ENCODE data around the gene EID2. TPM values are rescaled to one million over a fixed set of nuclear protein-coding genes. Genes with fewer than 3 reads are reported as not detected.
A peak's percentile ranks its signal among the peaks of the same experiment; 100 is the strongest.

The EID2 gene
- total and polyA plus RNA-seq, 2 donors (not counting 3 experiments of a cell fraction or from before 2014, with no cell fraction given): 6.6 to 17.4 TPM

- Histone ChIP-seq H3K9me1 (replicated peaks; ENCODE audit: control insufficient read depth, extremely low read depth, insufficient read depth, low read length) (no peaks in the 10 kb centered on the region), H3K9me3 (replicated peaks; ENCODE audit: control insufficient read depth, insufficient read depth, low read length) (no peaks in the 10 kb centered on the region), H3K36me3 (ENCODE audit: control insufficient read depth in 2 of 2, extremely low read depth in 1 of 2, insufficient read depth in 2 of 2, low read length in 2 of 2) (no peaks in the 10 kb centered on the region), H3K4me2 (ENCODE audit: insufficient read depth, low read length) (peak overlapping the region; percentile 61), H3K79me2 (ENCODE audit: control insufficient read depth, insufficient read depth, low read length) (no peaks in the 10 kb centered on the region), H4K20me1 (replicated peaks; ENCODE audit: control insufficient read depth, extremely low read depth, insufficient read depth, low read length) (no peaks in the 10 kb centered on the region), H3K9ac (replicated peaks; ENCODE audit: extremely low read depth, insufficient read depth, low read length) (no peak overlapping the region), H3K27me3 (ENCODE audit: control insufficient read depth in 2 of 2, insufficient read depth in 2 of 2, low read length in 2 of 2) (peaks cover 25 to 27% of the 10 kb centered on the region in 2 experiments), H2AFZ (ENCODE audit: low read depth, low read length) (peak overlapping the region; percentile 68), H3K27ac (ENCODE audit: insufficient read depth, low read depth, low read length) (no peak overlapping the region), H3K4me3 (replicated peaks in 1 of 3; ENCODE audit: insufficient read depth in 1 of 3, low read depth in 1 of 3, low read length in 3 of 3) (peak overlapping the region in 1 of 3 experiments; percentile 19), H3K4me1 (ENCODE audit: control insufficient read depth, extremely low read depth, insufficient read depth, low read length) (peaks cover 9% of the 10 kb centered on the region)
- no peak for TF ChIP-seq EZH2 (IDR thresholded peaks at IDR 0.05; ENCODE audit: borderline replicate concordance, low read depth, low read length, severe bottlenecking)
- no peak for TF ChIP-seq MAX (IDR thresholded peaks at IDR 0.05; ENCODE audit: insufficient read depth, insufficient read length)
- no peak for TF ChIP-seq POLR2A (IDR thresholded peaks at IDR 0.05; ENCODE audit: low read depth, low read length)
- no peak for TF ChIP-seq MYC (IDR thresholded peaks at IDR 0.05; ENCODE audit: low read depth, low read length)
- TF ChIP-seq JUN (IDR thresholded peaks at IDR 0.05; ENCODE audit: borderline replicate concordance, insufficient read depth, insufficient read length, low read depth): no peak
- no peak for TF ChIP-seq FOS (IDR thresholded peaks at IDR 0.05; ENCODE audit: borderline replicate concordance, insufficient read depth, low read length)
- TF ChIP-seq POLR2AphosphoS5 (IDR thresholded peaks at IDR 0.05; ENCODE audit: insufficient read depth, low read depth, low read length): no peak
- intact Hi-C loops (cut with micrococcal nuclease): no loop called here
- ChIA-PET POLR2A (interaction anchor here (0.7 kb wide), 1 partner anchor 37 kb away, joined by 3 read pairs; no protein-coding TSS in a partner anchor), CTCF (interaction anchor here (0.7 to 2.2 kb wide), 14 partner anchors 21 to 295 kb away, joined by 3 to 14 read pairs (median 4); partner anchors contain the start of genes EID2 and EID2B)
- dilution Hi-C loops (cut with MboI; ENCODE audit: extremely low pct_ligation_motif_present, low sequenced_read_pairs): no loop called here
- DNase-seq (ENCODE audit: low read depth, low spot score) (no peak), FAIRE-seq (no peak)
- no TSS peak for BruUV-seq (replicated peaks)
Measured at GRCh38 chr19:39497701-39497995, 42.3 kb downstream of the EID2 start.

- Histone ChIP-seq H3K9me1 (replicated peaks; ENCODE audit: control insufficient read depth, extremely low read depth, insufficient read depth, low read length) (no peaks in the 10 kb centered on the region), H2AFZ (ENCODE audit: low read depth, low read length) (no peak overlapping the region), H3K9ac (replicated peaks; ENCODE audit: extremely low read depth, insufficient read depth, low read length) (no peak overlapping the region), H3K27ac (ENCODE audit: insufficient read depth, low read depth, low read length) (no peak overlapping the region), H3K9me3 (replicated peaks; ENCODE audit: control insufficient read depth, insufficient read depth, low read length) (no peaks in the 10 kb centered on the region), H3K4me3 (replicated peaks in 1 of 3; ENCODE audit: insufficient read depth in 1 of 3, low read depth in 1 of 3, low read length in 3 of 3) (no peak overlapping the region), H4K20me1 (replicated peaks; ENCODE audit: control insufficient read depth, extremely low read depth, insufficient read depth, low read length) (no peaks in the 10 kb centered on the region), H3K4me1 (ENCODE audit: control insufficient read depth, extremely low read depth, insufficient read depth, low read length) (peaks cover 9% of the 10 kb centered on the region), H3K4me2 (ENCODE audit: insufficient read depth, low read length) (no peak overlapping the region), H3K79me2 (ENCODE audit: control insufficient read depth, insufficient read depth, low read length) (no peaks in the 10 kb centered on the region), H3K36me3 (ENCODE audit: control insufficient read depth in 2 of 2, extremely low read depth in 1 of 2, insufficient read depth in 2 of 2, low read length in 2 of 2) (no peaks in the 10 kb centered on the region), H3K27me3 (ENCODE audit: control insufficient read depth in 2 of 2, insufficient read depth in 2 of 2, low read length in 2 of 2) (peaks cover 22 to 27% of the 10 kb centered on the region in 2 experiments)
- BruUV-seq (replicated peaks): no TSS peak
- FAIRE-seq (no peak), DNase-seq (ENCODE audit: low read depth, low spot score) (no peak)
- TF ChIP-seq POLR2AphosphoS5 (IDR thresholded peaks at IDR 0.05; ENCODE audit: insufficient read depth, low read depth, low read length) (no peak), FOS (IDR thresholded peaks at IDR 0.05; ENCODE audit: borderline replicate concordance, insufficient read depth, low read length) (no peak), EZH2 (IDR thresholded peaks at IDR 0.05; ENCODE audit: borderline replicate concordance, low read depth, low read length, severe bottlenecking) (no peak)
- CTCF ChIA-PET: interaction anchor here (1.2 kb wide), 1 partner anchor 22 kb away, joined by 5 read pairs; no protein-coding TSS in a partner anchor
- POLR2A ChIA-PET: interaction anchor here (1.4 kb wide), 1 partner anchor 60 kb away, joined by 3 read pairs; the partner anchor contains the start of gene RPS16
- intact Hi-C loops (cut with micrococcal nuclease): no loop called here
- dilution Hi-C loops (cut with MboI; ENCODE audit: extremely low pct_ligation_motif_present, low sequenced_read_pairs): no loop called here
Measured at GRCh38 chr19:39496063-39496462, 43.9 kb downstream of the EID2 start.
